Cerebellar cortex (tissue), 1 donor: ENCODE measurements around the gene KCNIP1.

Source experiments
- DNase-seq: peaks from one replicate; pipeline ENCODE4 v3.0.0-alpha.2; 2015; ENCODE audit warnings: low spot score

KCNIP1 gene

DNA sequence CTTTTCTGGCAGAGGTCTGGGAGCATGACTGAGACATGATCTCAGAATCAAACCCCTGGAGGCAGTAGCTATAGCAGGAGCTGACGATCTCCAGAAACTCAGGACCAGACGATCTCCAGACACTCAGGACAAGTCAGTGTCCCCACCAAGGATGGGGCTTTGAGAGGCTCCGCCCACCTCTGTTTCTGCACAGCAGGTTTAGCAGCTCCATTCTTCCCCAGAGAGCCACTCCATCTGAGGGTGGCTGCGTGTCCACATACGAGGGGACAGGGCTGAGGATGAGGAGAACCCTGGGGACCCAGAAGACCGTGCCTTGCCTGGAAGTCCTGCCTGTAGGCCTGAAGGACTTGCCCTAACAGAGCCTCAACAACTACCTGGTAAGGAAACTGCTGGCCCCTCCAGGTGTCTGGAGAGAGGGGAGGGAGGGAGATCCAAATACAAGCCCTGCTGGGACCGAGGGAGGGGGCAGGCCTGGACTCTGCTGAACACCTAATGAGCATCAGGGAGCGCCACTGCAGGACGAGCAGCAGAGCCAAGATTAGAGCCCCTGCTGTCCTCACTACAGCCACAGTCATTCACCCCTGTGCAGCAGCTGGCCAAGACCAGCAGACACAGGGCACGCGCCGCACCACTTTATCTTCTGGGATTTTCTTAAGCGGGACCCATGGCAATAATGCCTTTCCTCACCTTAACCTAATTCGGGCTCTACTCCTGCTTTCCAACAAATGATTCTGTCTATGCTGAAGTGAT, 279.9 kb downstream of the KCNIP1 start, which contains the start of gene GABRP:
Gene GABRP (plus strand): TSS at position 228 of the 750 bp plus-strand sequence. CDS start 4,891 bp downstream, outside the sequence.
- no peak for DNase-seq

DNA sequence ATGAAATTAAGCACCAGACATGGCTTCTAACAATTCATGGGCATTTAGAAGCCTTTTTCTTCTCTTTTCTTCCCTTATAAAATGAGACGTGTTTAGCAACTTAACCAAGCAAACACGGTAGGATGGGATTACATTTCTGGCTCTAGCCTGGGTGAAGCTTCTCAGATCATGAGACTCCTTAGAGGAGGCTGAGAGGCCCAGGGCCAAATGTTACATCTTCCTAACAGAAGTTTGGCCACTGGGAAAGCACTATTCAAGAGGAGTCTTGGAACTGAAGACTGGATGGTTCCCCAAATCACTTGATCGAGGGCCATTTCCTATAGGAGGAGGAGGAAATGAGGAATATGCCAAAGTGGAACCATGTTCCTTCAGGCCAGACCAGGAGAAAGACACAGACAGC, 281.6 kb downstream of the KCNIP1 start:
- DNase-seq, result no peak
